IgD-negative memory B cell (primary cell): ENCODE results near the gene ARPC4. TPM values are rescaled to one million over a fixed set of nuclear protein-coding genes. Genes with fewer than 3 reads are reported as not detected.
A peak's percentile ranks its signal among the peaks of the same experiment; 100 is the strongest.

ENCODE experiments used
- H3K27ac Mint-ChIP-seq, 3 donors: one replicate each; pipeline ENCODE4 v1.8.0; 2020 to 2022; ENCODE audit warnings: mild to moderate bottlenecking in 3 of 3, mixed read lengths in 3 of 3, moderate library complexity in 1 of 3
- H3K27me3 Mint-ChIP-seq: one replicate; pipeline ENCODE4 v1.8.0; 2021; ENCODE audit warnings: mixed read lengths
- H3K36me3 Mint-ChIP-seq: one replicate; pipeline ENCODE4 v1.8.0; 2020; ENCODE audit warnings: mild to moderate bottlenecking, mixed read lengths
- H3K4me1 Mint-ChIP-seq, 3 donors: one replicate each; pipeline ENCODE4 v1.8.0; 2020 to 2022; ENCODE audit warnings: mixed read lengths in 3 of 3, mild to moderate bottlenecking in 1 of 3
- H3K4me3 Mint-ChIP-seq, 4 donors: one replicate each; pipeline ENCODE4 v1.8.0; 2020 to 2022; ENCODE audit warnings: mild to moderate bottlenecking in 4 of 4, mixed read lengths in 4 of 4, moderate library complexity in 3 of 4
- H3K9me3 Mint-ChIP-seq, 3 donors: one replicate each; pipeline ENCODE4 v1.8.0; 2020 to 2021; ENCODE audit warnings: mixed read lengths in 3 of 3, mild to moderate bottlenecking in 1 of 3
- polyA plus RNA-seq: library from polyadenylated mRNA; unstranded; fragments of 300-500 nt; fragmentation: Illumina TruSeq; gene quantifications from one replicate; pipeline ENCODE4 v1.2.3, GENCODE V29; 2021

Gene ARPC4
- 262 TPM for polyA plus RNA-seq

DNA sequence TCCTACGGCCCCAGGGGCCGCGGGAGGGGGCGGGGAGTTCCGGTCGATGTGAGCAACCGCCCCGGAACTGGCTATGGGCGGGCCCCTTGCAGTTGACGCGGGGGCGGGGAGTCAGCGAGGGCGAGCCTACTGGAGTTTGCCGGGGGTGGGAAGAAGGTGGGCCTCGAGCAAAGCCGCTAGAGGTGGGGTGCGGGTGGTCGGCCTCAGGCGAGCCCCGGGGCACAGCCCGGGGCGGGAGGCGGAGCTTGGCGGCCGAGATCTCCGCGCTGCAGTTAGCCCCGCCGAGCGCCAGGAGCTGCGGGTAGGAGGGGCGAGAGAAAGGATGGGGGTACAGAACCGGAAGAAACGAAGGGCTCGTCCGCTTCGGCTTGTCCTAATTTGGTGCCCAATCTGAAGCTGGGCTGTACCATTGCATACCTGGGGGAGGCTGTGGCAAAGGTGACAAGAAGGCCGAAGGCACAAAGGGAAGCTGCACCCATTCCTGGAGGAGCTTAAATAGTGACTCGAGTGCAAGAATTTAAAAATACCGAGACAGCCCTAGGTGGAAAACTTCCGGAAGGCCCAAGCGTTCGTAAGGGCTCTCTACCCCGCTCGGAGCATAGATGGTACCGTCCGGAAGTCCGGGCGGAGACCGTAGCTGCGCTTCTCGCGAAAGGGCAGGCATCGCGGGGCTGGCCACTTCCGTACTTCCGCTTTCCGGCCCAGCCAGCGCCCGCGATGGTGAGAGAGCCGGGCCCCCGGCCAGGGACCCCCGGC is at the start of gene ARPC4, which contains the start of gene TADA3:
ARPC4 (plus strand) TSS at position 678 of the 756 bp plus-strand sequence; CDS start at position 718, 40 bp downstream.
TADA3 (minus strand) TSS at position 69 of the 756 bp plus-strand sequence. CDS start 1,007 bp downstream, outside the sequence.
- peaks cover 24 to 45% (median 40%) of the 10 kb centered on the region in 3 donors for H3K4me1 Mint-ChIP-seq
- peaks cover 11% of the 10 kb centered on the region for H3K36me3 Mint-ChIP-seq
- no peaks in the 10 kb centered on the region for H3K27me3 Mint-ChIP-seq
- H3K27ac Mint-ChIP-seq, result peak within 1 kb of the TSS; percentile 75 to 99 (median 97)
- peak within 1 kb of the TSS; percentile 78 to 97 (median 96) for H3K4me3 Mint-ChIP-seq
- H3K9me3 Mint-ChIP-seq, result no peaks in the 10 kb centered on the region

DNA sequence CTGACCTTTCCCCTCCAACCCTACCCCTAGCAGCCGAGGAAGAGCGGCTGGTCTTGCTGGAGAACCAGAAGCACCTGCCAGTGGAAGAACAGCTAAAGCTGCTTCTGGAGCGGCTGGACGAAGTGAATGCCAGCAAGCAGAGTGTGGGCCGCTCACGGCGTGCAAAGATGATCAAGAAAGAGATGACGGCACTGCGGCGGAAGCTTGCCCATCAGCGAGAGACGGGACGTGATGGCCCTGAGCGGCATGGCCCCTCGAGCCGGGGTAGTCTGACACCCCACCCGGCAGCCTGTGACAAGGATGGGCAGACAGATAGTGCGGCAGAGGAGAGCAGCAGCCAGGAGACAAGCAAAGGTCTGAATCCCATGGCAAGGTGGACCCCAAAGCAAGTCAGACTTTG is 49.3 kb upstream of the ARPC4 start:
- H3K4me3 Mint-ChIP-seq, result peak overlapping the region in 1 of 4 donors; percentile 6
- peaks cover 4% of the 10 kb centered on the region for H3K36me3 Mint-ChIP-seq
- H3K27me3 Mint-ChIP-seq, result no peaks in the 10 kb centered on the region
- no peaks in the 10 kb centered on the region for H3K9me3 Mint-ChIP-seq
- no peaks in the 10 kb centered on the region for H3K4me1 Mint-ChIP-seq
- no peak overlapping the region for H3K27ac Mint-ChIP-seq

DNA sequence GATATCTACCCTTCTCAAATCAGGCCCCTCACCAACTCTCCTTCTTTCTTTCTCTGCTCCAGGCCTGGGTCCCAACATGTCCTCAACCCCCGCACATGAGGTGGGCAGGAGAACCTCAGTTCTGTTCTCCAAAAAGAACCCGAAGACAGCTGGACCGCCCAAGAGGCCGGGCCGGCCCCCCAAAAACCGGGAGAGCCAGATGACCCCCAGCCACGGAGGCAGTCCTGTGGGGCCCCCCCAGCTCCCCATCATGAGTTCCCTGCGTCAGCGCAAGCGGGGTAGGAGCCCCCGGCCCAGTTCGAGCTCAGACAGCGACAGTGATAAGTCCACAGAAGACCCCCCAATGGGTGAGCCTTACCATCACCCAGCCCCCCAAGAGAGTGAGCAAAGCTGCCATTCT is 48.7 kb upstream of the ARPC4 start:
- Mint-ChIP-seq H3K36me3 (peaks cover 4% of the 10 kb centered on the region), H3K4me1 (peaks cover 0 to 2% (median 2%) of the 10 kb centered on the region in 3 donors), H3K9me3 (no peaks in the 10 kb centered on the region), H3K27ac (no peak overlapping the region), H3K4me3 (peak overlapping the region in 1 of 4 donors; percentile 6), H3K27me3 (no peaks in the 10 kb centered on the region)

DNA sequence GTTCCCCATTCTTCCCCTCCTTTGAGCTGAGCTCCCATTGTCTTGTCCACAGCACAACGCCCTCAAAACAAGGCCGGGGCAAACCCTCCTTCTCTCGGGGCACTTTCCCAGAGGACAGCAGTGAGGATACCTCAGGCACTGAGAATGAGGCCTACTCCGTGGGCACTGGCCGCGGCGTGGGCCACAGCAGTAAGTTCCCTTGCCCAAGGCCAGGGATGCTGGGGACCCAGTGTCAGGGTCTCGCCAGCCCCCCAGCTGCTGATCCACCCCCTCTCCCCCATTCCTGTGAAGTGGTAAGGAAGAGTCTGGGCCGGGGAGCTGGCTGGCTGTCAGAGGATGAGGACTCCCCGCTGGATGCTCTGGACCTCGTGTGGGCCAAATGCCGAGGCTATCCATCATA is 47.4 kb upstream of the ARPC4 start:
- peaks cover 1% of the 10 kb centered on the region for H3K36me3 Mint-ChIP-seq
- H3K9me3 Mint-ChIP-seq, result no peaks in the 10 kb centered on the region
- no peak overlapping the region for H3K27ac Mint-ChIP-seq
- H3K27me3 Mint-ChIP-seq, result no peaks in the 10 kb centered on the region
- peaks cover 8 to 11% (median 10%) of the 10 kb centered on the region in 3 donors for H3K4me1 Mint-ChIP-seq
- H3K4me3 Mint-ChIP-seq, result no peak overlapping the region

DNA sequence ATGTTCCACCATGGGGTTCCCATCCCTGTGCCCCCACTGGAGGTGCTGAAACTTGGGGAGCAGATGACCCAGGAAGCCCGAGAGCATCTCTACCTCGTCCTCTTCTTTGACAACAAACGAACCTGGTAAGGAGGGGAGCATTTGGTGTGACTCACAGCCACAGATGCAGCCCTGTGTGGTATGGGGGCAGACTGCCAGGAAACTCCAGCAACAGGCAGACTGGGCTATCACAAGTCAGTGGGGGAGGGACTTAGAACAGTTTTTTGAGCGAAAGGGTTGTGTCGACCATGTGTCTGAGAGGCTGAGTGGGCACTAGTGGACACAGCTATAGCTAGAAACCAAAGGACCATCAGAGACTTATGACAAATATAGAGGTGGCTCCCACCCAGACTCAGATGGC is 46.6 kb upstream of the ARPC4 start:
- Mint-ChIP-seq H3K9me3 (no peaks in the 10 kb centered on the region), H3K4me3 (peak overlapping the region in 1 of 4 donors; percentile 49), H3K4me1 (peaks cover 13 to 18% (median 16%) of the 10 kb centered on the region in 3 donors), H3K27me3 (no peaks in the 10 kb centered on the region), H3K36me3 (peaks cover 1% of the 10 kb centered on the region), H3K27ac (no peak overlapping the region)

DNA sequence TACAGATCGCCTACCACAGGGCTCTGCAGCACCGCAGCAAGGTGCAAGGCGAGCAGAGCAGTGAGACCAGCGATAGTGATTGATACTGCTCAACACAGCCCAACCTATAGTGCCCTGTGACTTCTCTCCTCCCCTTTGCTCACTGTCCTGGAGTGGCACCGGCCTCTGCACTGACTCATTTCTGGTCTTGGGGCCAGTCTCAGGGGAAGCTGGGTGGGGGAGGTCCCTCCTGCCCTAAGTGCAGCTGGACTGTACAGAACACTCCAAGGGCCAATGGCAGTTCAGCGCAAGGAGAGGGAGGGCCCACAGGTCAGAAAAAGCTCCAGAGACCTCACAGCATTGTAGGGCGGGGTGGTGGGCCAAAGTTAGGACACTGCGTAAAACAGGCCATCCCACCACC is 45.6 kb upstream of the ARPC4 start:
- Mint-ChIP-seq H3K4me1 (peaks cover 22 to 28% (median 25%) of the 10 kb centered on the region in 3 donors), H3K9me3 (no peaks in the 10 kb centered on the region), H3K36me3 (peaks cover 1% of the 10 kb centered on the region), H3K4me3 (peak overlapping the region in 2 of 4 donors; percentile 28 to 49), H3K27ac (no peak overlapping the region), H3K27me3 (no peaks in the 10 kb centered on the region)

DNA sequence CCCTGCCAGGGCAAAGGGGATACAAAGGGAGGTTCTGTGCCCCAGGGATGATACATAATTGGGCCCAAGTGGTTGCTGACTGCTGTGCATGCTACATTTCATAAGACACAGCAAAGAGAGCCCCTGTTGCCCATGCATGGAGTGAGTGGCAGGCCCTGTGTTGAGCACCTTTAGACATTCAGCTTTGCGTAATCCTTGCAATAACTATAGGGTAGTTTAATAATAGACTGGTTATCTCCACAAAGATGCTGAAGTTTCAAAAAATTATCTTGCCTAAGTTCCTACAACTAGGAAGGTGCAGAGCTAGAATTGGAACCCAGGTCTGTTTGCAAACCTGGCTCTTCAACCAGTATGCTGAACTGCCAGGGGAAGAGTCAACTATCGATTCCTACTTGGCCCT is 44.9 kb upstream of the ARPC4 start:
- Mint-ChIP-seq H3K4me3 (peak overlapping the region in 2 of 4 donors; percentile 10 to 38), H3K27ac (peak overlapping the region in 1 of 3 donors; percentile 93), H3K4me1 (peaks cover 27 to 31% (median 29%) of the 10 kb centered on the region in 3 donors), H3K36me3 (peaks cover 3% of the 10 kb centered on the region), H3K27me3 (no peaks in the 10 kb centered on the region), H3K9me3 (no peaks in the 10 kb centered on the region)

DNA sequence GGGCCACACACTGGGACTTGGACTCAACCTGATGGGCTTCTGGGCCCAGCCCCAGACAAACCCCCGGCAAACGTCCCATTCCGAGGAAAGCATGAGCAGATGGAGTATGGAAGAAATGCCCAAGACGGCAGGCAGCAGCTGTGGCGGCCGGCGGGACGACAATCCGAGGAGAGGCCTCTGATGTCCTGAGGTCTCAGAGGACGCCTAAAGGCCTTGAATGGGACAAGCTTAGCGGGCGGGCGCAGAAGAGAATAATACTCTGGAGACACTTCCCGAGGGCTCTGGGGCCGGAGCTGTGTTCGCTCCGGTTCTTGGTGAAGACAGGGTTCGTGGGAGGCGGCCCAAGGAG is 43.6 kb upstream of the ARPC4 start:
- H3K4me1 Mint-ChIP-seq, result peaks cover 30 to 31% (median 31%) of the 10 kb centered on the region in 3 donors
- no peaks in the 10 kb centered on the region for H3K27me3 Mint-ChIP-seq
- no peaks in the 10 kb centered on the region for H3K9me3 Mint-ChIP-seq
- peak overlapping the region; percentile 93 to 98 (median 94) for H3K27ac Mint-ChIP-seq
- peaks cover 4% of the 10 kb centered on the region for H3K36me3 Mint-ChIP-seq
- H3K4me3 Mint-ChIP-seq, result peak overlapping the region; percentile 90 to 99 (median 96)

DNA sequence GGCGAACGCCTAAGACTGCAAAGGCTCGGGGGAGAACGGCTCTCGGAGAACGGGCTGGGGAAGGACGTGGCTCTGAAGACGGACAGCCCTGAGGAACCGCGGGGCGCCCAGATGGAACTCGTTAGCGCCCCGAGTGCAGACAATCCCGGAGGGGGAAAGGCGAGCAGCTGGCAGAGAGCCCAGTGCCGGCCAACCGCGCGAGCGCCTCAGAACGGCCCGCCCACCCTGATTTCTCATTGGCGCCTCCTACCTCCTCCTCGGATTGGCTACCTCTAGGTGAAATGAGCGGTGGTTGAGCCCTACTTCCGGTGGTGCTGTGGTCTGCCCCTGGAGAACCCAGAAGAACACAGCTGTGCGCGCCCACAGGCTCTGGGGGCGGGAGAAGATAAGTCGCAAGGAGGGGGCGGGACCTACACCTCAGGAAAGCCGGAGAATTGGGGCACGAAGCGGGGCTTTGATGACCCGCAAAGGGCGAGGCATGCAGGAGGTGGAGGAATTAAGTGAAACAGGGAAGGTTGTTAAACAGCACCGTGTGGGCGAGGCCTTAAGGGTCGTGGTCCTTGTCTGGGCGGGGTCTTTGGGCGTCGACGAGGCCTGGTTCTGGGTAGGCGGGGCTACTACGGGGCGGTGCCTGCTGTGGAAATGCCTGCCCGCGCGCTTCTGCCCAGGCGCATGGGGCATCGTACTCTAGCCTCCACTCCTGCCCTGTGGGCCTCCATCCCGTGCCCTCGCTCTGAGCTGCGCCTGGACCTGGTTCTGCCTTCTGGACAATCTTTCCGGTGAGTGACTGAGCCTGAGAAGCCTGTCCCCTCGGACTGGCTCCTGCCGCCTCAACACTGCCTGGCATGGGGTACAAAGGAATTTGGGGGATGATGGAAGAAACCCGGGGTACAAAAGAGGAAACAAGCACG is 43.0 kb upstream of the ARPC4 start, which contains the start of gene OGG1:
OGG1 (plus strand) TSS at position 308 of the 911 bp plus-strand sequence; CDS start at position 643, 335 bp downstream.
- Mint-ChIP-seq H3K4me1 (peaks cover 31 to 34% (median 33%) of the 10 kb centered on the region in 3 donors), H3K4me3 (peak within 1 kb of the TSS; percentile 90 to 99 (median 96)), H3K27ac (peak within 1 kb of the TSS; percentile 93 to 98 (median 94)), H3K9me3 (no peaks in the 10 kb centered on the region), H3K27me3 (no peaks in the 10 kb centered on the region), H3K36me3 (peaks cover 5% of the 10 kb centered on the region)

DNA sequence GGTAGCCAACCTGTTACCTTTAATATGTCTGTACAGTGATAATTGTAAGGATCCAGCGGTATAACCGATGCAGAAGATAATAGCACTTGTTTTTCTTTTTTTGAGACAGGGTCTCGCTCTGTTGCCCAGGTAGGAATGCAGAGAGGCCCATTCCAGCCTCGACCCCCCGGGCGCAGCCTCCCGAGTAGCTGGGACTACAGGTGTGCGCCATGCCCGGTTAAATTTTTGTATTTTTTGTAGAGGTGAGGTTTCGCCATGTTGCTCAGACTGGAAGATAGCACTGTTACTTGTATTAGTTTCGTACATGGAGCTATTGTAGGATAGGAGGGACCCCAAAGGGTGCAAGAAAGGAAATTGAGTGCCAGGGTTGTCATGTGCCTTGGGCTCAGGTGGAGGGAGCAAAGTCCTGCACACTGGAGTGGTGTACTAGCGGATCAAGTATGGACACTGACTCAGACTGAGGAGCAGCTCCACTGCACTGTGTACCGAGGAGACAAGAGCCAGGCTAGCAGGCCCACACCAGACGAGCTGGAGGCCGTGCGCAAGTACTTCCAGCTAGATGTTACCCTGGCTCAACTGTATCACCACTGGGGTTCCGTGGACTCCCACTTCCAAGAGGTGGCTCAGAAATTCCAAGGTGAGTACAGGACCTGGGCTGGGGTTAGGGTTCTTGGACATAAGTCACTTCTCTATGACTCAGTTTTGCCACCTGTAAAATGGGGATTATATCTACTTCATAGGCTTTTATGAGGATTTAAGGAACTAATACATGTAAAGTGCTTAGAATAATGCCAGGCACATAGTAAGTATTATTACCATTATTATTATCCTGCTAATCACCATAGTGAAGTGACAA is 42.1 kb upstream of the ARPC4 start:
- H3K27me3 Mint-ChIP-seq, result no peaks in the 10 kb centered on the region
- H3K9me3 Mint-ChIP-seq, result no peaks in the 10 kb centered on the region
- peak overlapping the region; percentile 90 to 99 (median 96) for H3K4me3 Mint-ChIP-seq
- H3K27ac Mint-ChIP-seq, result peak overlapping the region; percentile 93 to 98 (median 94)
- H3K4me1 Mint-ChIP-seq, result peaks cover 31 to 34% (median 33%) of the 10 kb centered on the region in 3 donors
- peaks cover 5% of the 10 kb centered on the region for H3K36me3 Mint-ChIP-seq

DNA sequence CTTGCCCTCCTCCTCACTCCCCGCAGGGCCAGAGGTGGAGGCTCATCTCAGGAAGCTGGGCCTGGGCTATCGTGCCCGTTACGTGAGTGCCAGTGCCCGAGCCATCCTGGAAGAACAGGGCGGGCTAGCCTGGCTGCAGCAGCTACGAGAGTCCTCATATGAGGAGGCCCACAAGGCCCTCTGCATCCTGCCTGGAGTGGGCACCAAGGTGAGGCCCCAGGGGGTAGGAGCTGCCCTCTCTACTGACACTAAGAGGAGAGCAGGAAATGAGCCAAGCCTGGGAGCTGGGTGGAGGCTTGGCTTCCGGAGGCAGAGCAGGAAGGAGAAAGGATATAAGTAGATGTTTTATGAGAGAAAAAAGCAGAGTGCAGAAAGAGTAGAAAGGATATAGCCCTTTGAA is 38.2 kb upstream of the ARPC4 start:
- Mint-ChIP-seq H3K27me3 (no peaks in the 10 kb centered on the region), H3K27ac (no peak overlapping the region), H3K4me1 (peaks cover 26 to 31% (median 29%) of the 10 kb centered on the region in 3 donors), H3K36me3 (peaks cover 7% of the 10 kb centered on the region), H3K9me3 (no peaks in the 10 kb centered on the region), H3K4me3 (no peak overlapping the region)

DNA sequence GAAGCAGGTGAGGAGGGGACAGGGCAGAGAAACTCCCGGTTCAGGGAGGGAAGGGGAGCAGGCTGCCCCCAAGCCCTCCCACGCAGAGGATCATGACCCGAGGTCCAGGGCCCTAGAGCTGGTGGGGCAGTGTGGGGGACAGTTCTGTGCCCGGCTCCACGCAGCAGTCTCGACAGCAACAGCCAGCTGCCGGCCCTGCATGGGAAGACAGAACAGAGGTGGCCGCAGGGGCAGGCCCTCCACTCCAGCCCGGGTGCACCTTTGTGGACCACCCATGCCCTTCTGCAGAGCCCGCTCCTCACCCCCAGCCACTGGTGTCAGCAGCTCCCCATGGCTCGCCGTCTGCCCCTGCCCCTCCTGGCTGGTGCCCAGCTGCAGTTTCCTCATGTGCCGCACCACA is 35.5 kb upstream of the ARPC4 start:
- no peaks in the 10 kb centered on the region for H3K27me3 Mint-ChIP-seq
- H3K27ac Mint-ChIP-seq, result no peak overlapping the region
- H3K9me3 Mint-ChIP-seq, result no peaks in the 10 kb centered on the region
- H3K4me3 Mint-ChIP-seq, result no peak overlapping the region
- peaks cover 9% of the 10 kb centered on the region for H3K36me3 Mint-ChIP-seq
- peaks cover 5 to 10% (median 8%) of the 10 kb centered on the region in 3 donors for H3K4me1 Mint-ChIP-seq

DNA sequence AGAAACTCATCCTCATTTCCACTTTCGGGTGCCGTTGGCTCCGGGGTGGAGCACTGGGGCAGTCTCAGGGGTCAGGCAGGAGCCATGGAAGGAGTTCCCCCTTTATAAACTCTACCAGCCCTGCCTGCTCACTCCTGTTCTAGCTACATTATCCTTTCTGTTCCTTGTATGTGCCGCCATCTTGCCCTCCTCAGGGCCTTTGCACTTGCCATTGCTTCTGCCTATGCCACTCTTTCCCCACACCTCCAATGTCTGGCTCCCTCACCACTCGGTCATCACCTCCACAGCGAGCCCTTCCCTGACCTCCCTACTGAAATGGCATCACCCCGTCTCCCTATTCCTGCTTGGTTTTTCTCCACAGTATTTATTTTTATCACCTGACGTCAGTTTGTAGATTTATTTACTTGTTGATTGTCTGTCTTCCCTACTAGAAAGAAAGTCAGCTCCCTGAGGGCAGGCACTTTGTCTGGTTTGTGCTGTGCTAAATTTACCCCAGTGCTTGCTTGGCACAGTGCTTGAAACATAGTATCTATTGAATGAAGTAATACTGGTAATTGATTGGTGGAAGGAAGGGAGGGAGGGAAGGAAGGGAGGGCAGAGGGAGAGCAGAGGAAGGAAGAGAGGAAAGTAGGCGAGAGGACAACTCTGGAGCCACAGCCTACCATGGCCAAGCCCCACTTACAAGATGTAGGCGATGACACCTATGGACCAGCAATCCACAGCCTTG is 31.9 kb upstream of the ARPC4 start:
- Mint-ChIP-seq H3K36me3 (peaks cover 5% of the 10 kb centered on the region), H3K27ac (no peak overlapping the region), H3K4me1 (peaks cover 0 to 3% (median 0%) of the 10 kb centered on the region in 3 donors), H3K27me3 (no peaks in the 10 kb centered on the region), H3K4me3 (peak overlapping the region in 1 of 4 donors; percentile 2), H3K9me3 (no peaks in the 10 kb centered on the region)

DNA sequence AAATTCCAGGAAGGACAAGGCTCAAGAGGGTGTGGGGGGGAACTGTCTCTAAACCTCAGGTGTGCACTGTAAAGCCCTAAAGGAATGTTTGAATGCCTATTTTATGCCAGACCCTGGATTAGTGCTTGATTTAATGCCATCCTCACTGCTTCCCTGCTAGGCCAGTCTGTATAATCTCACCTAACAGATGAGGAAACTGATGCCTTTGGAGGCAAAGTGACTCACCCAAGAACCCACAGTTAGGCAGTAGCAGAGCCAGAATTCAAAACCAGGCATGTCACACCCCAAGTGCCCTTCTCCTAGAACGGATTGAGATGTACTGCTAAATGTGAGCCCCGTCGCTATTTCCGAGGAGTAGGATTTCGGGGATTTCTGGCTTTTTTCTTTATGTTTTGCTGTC is 31.0 kb upstream of the ARPC4 start:
- H3K4me1 Mint-ChIP-seq, result peaks cover 0 to 3% (median under 1%) of the 10 kb centered on the region in 3 donors
- no peaks in the 10 kb centered on the region for H3K27me3 Mint-ChIP-seq
- H3K4me3 Mint-ChIP-seq, result no peak overlapping the region
- H3K27ac Mint-ChIP-seq, result no peak overlapping the region
- no peaks in the 10 kb centered on the region for H3K9me3 Mint-ChIP-seq
- peaks cover 5% of the 10 kb centered on the region for H3K36me3 Mint-ChIP-seq
